Measurements from ENCODE around the gene TRHDE.
"Not testable (repeated sequence)": the region's sequence is repeated elsewhere in the genome, so short reads cannot be mapped to it uniquely, and the experiment has no call there.

Gene TRHDE

DNA sequence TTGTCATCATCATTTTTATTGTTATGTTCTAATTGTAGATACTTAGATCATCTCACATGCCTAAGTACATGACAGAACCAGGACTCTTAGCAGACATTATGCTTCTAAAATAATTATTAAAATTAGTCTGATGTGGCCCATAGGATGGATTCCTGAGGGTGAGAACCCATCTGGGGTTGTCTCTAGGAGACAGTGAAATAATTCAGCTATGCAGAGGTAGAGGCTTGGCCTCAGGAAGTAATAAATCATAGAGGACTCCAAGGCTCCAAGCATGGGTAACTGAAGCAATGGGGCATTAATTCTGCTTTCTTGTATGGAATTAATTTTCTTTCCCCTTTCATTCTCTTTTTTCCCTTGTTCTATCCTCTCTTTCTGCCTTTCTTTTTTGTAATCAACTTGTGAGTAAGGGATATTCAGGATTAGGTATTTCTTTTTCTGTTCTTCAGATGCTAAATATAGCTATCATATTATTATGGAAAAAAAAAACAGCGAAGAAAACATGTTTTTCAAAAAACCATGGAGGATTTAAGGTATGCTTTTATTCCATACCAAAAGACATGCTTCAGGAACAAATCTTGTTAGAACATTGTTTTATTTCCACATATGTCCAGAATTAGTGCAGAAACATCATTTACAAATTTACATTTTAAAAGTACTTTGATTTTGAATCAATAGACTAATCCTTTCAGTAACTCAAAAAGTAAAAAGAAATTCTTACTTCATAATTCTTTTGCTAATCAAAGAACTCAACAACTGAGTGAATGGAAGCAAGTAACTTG is 263.2 kb downstream of the TRHDE start:
- DNase-seq, result no peak

DNA sequence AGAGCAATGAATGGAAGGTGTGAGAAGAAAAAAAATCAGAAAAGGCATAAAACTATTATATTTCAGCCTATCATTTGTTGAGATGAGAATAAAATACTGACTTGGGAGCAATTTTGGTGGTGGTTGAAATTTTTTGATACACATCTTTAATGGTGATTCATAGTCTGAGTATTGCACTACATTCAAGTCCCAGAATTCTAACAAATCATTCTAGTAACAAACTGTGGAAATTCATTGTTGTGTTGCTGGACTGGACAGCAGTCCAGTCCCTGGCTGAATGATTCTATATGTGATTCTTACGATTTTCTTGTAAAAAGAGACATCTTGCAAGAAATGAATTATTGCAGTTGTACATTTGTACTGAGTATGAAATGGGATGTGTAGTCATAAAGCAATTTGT is 268.6 kb downstream of the TRHDE start:
- no peak for DNase-seq

DNA sequence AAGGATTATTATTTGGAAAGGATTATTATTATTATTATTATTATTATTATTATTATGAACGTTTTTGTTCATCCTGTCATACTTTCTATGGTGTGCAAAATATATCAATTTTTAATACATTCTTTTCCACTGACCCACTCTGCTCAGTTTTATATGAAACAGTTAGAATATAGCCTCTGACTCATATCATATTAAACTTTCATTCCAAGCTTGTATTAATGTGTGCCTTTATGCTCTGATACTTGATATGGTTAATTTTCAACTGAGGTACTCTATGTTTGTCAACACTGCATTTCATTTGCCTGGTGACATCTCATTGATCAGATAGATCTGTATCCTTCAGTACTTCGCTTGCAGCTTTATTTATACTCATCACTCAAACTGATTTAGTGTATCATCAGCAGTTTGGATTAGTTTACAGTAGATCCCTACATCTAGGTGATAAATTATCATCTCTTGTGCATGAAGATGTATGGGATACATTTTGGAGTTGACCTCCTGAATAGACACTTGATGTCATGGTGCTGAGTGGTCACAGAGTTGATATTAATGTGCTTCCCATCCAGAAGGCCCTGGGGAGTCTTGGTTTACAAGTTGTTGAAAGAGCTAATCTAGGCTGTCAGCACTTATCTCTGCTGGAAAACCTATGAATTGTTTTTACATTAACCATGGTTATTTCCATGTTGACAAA is 271.8 kb downstream of the TRHDE start:
- DNase-seq, result no peak

DNA sequence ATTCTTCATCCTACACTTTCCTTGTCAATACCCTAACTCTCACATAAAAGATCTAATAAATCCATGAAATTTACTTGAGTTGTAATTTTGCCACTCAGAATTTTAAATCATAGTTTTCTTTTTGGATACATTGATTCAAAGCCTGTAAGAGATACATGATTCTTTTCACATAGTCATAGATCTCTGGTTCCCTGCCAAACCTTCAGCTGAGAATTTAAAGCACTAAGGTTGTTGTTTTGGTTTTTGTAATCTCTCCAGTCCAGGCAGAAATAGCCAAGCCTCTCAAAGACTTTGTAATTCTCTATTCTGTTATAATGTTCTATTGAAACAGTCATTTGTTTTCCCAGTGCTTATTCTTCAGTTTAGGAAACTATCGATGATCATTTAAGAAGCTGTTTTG is 273.9 kb downstream of the TRHDE start:
- DNase-seq, result no peak

DNA sequence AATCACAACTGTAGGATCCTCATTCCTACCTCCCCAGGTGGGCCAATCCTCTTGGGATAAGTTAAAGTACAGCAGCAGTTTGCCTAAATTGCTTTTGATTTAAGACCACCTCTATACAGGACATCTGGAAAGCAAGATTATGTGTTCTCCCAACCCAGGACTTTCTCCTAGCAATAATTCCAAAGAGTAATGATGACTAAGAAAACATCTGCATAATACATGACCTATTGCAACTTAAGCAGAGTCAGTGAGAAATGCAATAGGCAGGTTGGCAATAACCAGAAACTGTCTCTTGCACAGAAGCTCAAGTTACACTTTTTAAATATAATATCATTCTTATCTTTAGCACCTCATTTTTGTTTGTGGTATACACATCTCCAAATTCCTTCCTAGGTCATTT is 275.4 kb downstream of the TRHDE start:
- DNase-seq, result no peak

DNA sequence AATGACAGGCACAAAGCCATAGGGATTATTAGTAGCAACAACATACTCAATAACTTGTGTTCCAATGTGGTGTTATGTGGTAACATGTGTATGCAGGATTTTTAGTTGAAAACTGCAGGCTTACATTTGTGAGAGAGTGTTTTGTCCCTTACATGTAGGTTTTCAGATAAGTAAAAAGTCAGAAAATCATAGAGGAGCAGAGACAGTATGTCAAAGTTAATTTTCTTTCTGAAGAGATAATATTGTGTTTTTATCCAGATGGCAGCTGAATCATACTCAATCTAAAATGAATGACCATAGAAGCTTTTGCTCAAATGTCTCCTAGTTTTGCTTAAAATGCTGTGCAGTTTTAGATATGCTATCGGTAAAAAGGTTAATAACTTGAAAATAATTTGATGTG is 277.0 kb downstream of the TRHDE start:
- DNase-seq, result no peak

DNA sequence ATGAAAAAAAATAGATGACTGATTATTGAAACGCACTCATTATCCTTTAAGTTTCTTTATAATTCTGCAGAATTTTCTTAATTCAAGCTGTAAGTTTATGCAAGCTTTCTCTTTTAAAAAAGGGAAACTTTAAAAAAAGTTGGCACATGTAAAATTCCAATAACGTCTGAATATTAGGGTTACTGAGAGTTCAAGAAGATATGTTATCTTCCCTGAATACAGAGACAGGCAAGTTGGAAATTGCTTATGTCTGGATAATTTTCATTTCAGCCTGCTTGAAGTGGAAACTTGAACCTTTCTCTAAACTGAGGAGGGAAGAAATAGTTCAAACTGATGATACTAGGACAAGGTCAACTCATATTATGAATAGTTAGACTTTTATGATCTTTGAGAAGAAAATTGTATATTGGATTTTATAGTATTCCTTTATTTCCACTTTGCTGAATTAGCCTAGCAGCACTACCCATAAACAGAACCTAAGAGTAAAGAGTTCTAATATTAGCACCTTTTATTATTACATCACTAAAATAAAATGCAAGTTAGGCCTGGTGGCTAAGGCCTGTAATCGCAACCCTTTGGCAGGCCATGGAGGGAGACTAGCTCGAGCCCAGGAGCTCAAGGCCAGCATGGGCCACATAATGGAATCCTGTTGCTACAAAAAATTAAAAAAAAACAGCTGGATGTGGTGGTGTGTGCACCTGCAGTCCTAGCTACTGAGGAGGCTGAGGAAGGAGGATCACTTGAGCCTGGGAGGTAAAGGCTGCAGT is 288.0 kb downstream of the TRHDE start:
- DNase-seq, result no peak

DNA sequence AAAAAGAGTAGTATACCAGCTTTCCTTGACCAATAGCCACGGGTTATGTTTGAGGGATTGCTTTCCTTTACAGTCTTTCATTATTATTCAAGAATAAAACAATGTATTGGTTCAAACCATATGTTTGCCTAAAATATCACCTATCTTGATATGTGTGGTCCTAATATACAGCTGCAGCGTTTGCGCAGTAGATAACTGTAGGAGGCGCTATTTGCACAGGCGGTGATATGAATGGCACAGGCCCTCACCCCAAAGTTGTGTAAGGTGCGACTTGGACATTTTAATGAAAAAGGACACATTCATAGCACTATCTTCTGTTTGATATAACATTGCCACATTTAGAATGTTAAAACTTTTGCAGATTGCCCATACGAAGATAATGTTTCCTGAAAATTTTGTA is 298.4 kb downstream of the TRHDE start:
- DNase-seq, result no peak

DNA sequence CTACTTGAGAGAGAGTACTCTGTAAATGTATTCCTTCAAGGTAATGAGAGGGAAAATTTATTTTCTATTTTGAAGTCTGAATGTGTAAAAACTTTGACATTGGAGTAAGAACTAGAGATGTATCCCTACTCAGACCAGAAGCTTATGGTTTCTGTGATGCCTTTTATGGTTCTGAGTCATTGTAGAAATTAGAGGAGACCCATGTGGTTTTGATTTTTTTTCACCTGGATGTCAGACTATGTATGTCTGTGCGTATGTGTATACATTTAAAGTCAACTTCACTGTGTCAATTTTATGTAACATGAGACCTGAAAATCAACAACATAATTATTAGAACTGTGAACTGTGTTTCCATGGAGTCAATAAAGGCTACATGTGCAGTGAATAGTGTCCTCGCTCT is 302.0 kb downstream of the TRHDE start:
- DNase-seq, result no peak

DNA sequence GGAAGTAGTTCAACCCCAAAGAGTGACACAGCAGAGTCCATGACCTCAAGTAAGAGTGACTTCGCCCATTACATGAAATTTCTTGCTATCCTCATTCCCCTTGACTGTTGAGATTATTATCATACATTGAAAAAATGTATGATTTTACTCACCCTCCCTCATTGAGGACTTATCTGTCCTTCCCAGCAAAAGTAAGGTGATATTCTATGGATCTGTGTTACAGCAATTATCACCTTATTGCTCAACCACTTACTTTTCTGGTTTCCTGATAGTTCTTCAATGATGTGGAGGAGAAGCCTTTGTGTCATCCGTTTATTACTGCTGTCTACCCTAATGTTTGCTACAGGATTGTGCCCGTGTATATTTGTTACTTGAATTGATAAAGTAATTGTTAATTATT is 306.2 kb downstream of the TRHDE start:
- no peak for DNase-seq

DNA sequence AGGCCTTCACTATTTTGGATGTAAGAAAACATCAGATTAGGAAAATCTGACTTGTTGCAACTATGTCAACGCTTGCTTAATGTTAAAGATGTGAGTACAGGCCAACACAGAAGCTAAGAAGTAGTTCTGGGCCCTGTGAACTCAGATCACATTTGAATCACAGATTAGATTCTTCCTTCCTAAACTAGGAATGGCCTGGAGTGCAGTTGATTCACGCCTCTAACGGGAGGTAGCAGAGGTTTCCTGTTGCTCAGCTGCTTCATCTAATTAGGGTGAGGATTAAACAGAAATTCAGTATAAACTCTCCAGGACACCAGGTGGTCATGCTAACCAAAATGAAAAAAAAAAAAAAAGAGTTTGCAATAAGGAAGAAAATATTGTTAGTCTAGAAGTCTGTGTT is 314.3 kb downstream of the TRHDE start:
- no peak for DNase-seq

DNA sequence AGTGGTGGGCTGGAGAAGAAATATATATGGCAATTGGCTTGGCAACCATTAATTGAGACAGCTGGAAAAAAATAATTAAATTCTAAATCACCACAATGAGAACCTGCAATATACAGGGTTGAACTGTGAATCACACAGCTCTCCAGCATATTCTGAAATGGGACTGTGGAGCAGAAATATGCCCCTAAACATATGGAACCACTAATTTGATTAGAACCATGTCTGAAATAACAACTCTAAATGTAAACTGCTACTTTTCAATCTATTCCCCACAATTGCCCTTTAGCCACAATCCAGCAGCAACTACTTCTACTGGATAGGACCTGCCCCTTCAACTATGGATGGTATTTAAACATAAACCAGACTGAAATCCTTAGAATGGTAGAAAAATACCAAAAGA is 330.4 kb downstream of the TRHDE start:
- DNase-seq, result no peak

DNA sequence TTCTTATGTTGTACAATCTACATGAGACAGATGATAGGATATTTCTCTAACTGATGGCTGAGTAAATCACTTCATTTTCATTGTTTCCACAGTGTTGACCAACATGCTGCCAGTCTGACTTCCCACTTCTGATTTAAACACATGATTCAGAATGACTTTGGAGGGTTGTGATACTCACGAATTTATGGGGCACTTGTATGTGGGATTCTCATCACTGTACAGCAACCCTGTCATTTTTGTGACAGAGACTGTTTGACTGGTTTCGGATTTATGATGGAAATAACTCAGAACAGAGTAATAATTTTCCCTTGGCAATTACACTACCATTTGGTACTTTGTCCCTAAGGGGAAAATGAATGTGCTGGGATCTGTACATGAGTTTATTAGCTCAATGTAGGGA is 333.8 kb downstream of the TRHDE start:
- no peak for DNase-seq

DNA sequence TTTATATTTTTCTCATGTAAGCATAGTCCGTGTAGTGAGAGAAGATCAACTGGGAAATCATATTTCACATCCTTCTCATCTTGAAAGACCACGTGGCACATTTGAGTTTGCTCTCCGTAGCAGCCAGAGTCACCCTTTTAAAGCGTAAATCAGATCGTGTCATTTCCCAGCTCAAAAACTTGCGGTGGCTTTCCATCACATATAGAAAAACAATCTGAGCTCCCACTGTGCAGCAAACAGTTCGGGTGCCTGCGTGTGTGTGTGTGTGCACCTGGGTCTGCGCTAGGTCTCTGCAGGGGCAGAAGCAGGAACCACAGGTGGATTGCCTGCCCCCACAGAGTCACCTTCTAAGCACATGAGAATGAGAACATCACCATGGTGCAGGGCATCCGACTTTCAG is 338.2 kb downstream of the TRHDE start:
- no peak for DNase-seq

DNA sequence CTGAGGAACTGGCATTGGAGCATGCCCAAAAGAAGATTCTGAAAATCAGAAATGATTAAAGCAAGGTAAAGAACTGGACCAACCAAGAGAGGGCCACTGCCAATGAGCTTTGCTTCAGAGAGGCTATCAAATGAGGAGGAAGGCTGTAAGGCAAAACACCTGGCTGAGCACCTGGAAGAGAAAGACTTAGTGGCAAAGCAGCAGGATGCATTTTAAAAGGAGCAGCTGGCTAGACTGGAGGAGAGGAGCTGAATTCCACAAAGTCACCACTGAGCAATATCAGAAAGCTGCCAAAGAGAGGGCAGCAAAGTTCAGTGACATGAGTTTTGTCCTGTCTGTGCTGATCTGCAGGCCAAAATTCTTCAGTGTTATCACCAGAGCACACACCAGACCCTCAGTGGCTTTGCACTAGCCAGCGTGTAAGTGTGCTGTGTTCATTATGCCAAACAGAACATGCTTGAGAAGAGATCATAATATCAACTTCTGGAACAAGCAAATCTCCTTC is 338.7 kb downstream of the TRHDE start:
- no peak for DNase-seq

DNA sequence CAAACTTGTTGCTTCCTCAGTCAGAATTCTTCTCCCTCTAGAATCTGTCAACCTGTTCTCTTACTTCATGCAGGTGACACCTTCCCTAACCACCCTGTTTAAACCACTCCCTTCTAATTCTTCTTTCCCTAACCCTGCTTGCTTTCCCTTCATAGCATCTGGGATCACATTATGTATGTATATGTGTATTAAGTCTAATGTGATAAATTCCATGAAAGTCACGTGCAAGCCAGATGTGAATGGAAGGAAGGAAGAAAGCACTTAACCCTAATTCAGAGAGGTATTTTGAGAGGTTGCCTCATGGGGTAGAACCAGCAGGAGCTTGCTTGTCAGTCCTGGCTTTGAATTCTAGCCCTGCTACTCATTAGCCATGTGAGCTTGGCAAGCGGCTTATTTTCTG is 340.0 kb downstream of the TRHDE start:
- no peak for DNase-seq

DNA sequence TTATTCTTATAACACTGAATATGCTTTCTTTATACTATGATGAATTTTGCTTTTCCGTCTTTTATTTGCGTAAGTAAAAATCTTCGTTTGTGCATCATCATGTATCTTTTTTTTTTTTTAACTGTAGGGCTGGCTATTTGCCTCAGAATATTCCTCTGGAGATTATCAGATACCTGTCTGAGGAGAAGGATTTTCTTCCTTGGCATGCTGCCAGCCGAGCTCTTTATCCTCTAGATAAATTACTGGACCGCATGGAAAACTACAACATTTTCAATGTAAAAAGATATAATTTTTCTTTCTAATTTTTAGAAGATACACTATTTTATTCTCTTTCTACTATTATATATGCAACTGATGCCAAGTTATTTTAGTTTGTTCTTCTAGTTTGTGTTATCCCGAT is 346.6 kb downstream of the TRHDE start:
- DNase-seq, result no peak

DNA sequence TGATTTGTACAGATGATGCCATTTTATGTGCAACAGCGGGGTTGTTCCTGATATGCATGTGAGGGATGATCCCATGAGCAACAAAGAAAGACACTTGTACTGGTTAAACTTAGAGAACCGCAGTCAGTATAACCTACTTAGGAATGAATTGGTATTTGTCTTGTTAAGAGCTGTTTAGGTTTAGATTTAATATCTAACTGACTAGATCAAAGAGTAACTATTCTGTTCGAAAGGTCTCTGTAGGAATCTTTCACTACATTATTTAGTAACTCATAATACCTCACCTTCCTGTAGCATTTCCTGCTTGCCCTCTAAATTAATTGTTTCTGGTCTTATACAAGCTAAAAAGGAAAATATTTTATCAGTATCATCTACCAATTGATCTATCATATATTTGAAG is 350.4 kb downstream of the TRHDE start:
- DNase-seq, result no peak

DNA sequence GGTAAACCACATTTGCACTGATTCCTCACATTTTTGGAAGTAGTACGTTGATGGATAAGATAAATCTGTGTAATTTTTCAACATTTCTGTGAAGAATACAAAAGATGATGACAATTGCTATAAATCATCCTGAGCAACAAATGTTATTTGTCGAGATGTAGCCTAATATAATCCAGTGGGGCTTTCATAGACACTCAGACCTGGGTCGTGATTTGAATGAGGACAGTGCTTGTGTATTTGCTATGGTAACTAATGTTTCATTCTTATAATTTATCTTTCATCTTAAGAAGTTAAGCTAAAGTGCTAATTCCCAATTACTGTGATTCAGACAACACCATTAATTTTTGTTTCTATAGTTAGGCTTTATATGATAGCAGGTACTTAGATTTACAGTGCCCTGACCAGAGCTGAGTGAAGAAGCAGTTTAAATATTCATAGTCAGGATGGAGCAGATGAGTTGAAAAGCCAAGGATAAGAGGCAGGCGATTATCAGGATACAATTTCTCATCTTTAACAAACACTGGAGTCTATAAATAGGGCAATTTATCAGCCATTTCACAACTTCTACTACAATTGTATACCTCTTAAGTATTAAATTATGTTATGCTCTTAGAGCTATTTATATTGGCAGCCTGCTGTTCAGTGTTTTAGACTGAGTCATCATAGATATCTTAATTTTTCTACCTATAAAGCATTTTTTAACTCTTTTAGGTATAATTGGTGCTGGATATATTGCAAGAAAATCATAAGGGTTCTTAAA is 359.9 kb downstream of the TRHDE start:
- no peak for DNase-seq

DNA sequence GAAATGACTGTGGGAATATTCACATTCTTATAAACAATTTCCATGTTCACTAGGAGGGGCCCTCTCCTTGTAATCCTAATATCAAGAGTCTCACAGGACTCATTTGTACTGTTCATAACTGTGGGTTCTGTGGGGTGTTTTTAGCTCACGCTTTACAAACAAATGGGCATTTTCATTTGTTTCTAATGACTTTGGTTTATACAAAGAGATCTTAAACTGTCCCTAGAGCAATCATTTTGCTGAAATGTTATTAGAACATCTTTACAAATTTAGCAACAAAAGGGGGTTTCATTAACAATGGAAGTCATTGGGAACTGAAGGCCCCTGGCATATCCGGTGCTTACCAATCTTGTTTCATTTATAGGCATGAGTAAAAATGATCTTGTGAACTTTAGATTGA is 370.5 kb downstream of the TRHDE start:
- DNase-seq, result no peak

DNA sequence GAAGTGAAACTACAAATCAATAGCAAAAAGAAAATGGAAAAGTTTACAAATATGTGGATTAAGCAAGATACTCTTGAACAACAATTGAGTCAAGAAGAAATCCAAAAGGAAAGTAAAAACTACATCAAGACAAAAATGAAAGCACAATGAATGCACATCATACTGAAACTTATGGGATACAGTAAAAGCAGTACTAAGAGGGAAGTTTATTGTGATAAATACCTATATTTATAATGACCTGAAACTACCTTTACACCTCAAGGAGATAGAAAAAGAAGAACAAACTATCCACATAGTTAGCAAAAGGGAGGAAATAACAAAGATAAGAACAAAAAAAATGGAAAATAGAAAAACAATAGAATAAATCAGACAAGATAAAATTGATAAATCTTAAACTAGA is 375.0 kb downstream of the TRHDE start:
- no peak for DNase-seq

DNA sequence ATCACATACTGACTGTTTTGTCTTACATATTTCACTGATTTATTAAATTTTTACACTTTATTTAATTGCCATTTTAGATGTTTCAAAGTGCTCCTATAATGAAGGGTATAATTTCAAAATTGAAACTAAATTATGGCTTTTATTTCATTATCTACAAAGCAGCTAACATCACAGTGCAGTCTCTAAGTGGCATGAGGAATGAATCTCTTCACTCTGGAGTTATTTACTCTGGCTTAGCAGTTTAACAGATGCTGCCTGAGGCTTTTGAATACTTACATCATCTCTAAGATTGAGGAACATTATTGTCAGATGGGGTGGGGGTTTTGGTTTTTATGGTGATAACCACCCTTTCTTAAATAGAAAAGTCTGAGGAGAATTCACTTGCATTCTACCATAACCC is 386.4 kb downstream of the TRHDE start:
- no peak for DNase-seq

DNA sequence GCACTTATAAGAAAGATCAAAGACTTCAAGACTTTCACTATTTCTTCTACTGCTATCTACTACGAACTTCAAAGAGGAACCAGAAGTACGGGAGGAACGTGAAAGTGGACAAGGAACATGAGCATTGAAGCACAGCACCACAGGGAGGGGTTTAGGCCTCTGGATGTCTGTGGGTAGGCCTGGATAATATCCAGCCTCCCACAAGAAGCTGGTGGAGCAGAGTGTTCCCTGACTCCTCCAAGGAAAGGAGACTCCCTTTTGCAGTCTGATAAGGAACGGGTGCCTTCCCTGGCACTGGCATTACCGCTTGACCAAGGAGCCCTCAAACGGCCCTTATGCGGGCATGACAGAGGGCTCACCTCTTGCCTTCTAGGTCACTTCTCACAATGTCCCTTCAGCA is 388.0 kb downstream of the TRHDE start:
- not testable (repeated sequence) for DNase-seq

Data from CD4-positive, alpha-beta T cell treated with Interleukin-17A for 1 hour (primary cell).